ENCODE data around the gene RAB27A. TPM values are rescaled to one million over a fixed set of nuclear protein-coding genes. Genes with fewer than 3 reads are reported as not detected.

RAB27A gene
- total RNA-seq, 1 donor from 2014 or later = 5.9 TPM

GRCh38 chr15:55257938-55258337 is 31.7 kb downstream of the RAB27A start:
- no peak for TF ChIP-seq CTCF (conservative IDR thresholded peaks at IDR 0.05)
- Mint-ChIP-seq H3K27ac (ENCODE audit: unreplicated experiment) (no peak overlapping the region), H3K4me3 (no peak overlapping the region), H3K36me3 (ENCODE audit: low read depth) (peaks cover 5% of the 10 kb centered on the region), H3K9me3 (peaks cover 3% of the 10 kb centered on the region), H3K27me3 (ENCODE audit: low read depth) (no peaks in the 10 kb centered on the region), H3K4me1 (peaks cover 6% of the 10 kb centered on the region)
- DNase-seq (ENCODE audit: low read depth, low spot score) = no peak

- Mint-ChIP-seq H3K4me3 (no peak overlapping the region), H3K36me3 (ENCODE audit: low read depth) (peaks cover 5% of the 10 kb centered on the region), H3K27ac (ENCODE audit: unreplicated experiment) (no peak overlapping the region), H3K4me1 (peaks cover 6% of the 10 kb centered on the region), H3K9me3 (peaks cover 3% of the 10 kb centered on the region), H3K27me3 (ENCODE audit: low read depth) (no peaks in the 10 kb centered on the region)
- DNase-seq (ENCODE audit: low read depth, low spot score) = no peak
- no peak for TF ChIP-seq CTCF (conservative IDR thresholded peaks at IDR 0.05)
Observed at GRCh38 chr15:55257012-55257670, 32.5 kb downstream of the RAB27A start.

- H3K27me3 Mint-ChIP-seq (ENCODE audit: low read depth) = no peaks in the 10 kb centered on the region
- DNase-seq (ENCODE audit: low read depth, low spot score) = no peak
- no peak overlapping the region for H3K27ac Mint-ChIP-seq (ENCODE audit: unreplicated experiment)
- no peak overlapping the region for H3K4me3 Mint-ChIP-seq
- H3K36me3 Mint-ChIP-seq (ENCODE audit: low read depth) = peaks cover 5% of the 10 kb centered on the region
- peaks cover 6% of the 10 kb centered on the region for H3K4me1 Mint-ChIP-seq
- H3K9me3 Mint-ChIP-seq = peaks cover 3% of the 10 kb centered on the region
- TF ChIP-seq CTCF (conservative IDR thresholded peaks at IDR 0.05) = no peak
Observed at GRCh38 chr15:55256281-55257011, 33.2 kb downstream of the RAB27A start.

- DNase-seq (ENCODE audit: low read depth, low spot score) = no peak
- Mint-ChIP-seq H3K9me3 (peaks cover 3% of the 10 kb centered on the region), H3K27ac (ENCODE audit: unreplicated experiment) (no peak overlapping the region), H3K36me3 (ENCODE audit: low read depth) (peaks cover 5% of the 10 kb centered on the region), H3K4me3 (no peak overlapping the region), H3K4me1 (peaks cover 6% of the 10 kb centered on the region), H3K27me3 (ENCODE audit: low read depth) (no peaks in the 10 kb centered on the region)
- no peak for TF ChIP-seq CTCF (conservative IDR thresholded peaks at IDR 0.05)
Observed at GRCh38 chr15:55255714-55256113, 33.9 kb downstream of the RAB27A start.

- H3K4me3 Mint-ChIP-seq = no peak overlapping the region
- H3K27ac Mint-ChIP-seq (ENCODE audit: unreplicated experiment) = no peak overlapping the region
- TF ChIP-seq CTCF (conservative IDR thresholded peaks at IDR 0.05) = no peak
- H3K9me3 Mint-ChIP-seq = peaks cover 3% of the 10 kb centered on the region
- H3K36me3 Mint-ChIP-seq (ENCODE audit: low read depth) = peaks cover 5% of the 10 kb centered on the region
- no peaks in the 10 kb centered on the region for H3K27me3 Mint-ChIP-seq (ENCODE audit: low read depth)
- H3K4me1 Mint-ChIP-seq = peaks cover 6% of the 10 kb centered on the region
- no peak for DNase-seq (ENCODE audit: low read depth, low spot score)
Observed at GRCh38 chr15:55254916-55255679, 34.5 kb downstream of the RAB27A start.
